HG03439 (cell line): ENCODE measurements around the gene STMN3.

ENCODE experiments used
- ATAC-seq: cut with Tn5 transposase; IDR thresholded peaks from one replicate; pipeline ENCODE4 v1.9.1; 2021; ENCODE audit warnings: mild to moderate bottlenecking, moderate library complexity; ENCODE audit not compliant: unreplicated experiment

Gene STMN3

DNA sequence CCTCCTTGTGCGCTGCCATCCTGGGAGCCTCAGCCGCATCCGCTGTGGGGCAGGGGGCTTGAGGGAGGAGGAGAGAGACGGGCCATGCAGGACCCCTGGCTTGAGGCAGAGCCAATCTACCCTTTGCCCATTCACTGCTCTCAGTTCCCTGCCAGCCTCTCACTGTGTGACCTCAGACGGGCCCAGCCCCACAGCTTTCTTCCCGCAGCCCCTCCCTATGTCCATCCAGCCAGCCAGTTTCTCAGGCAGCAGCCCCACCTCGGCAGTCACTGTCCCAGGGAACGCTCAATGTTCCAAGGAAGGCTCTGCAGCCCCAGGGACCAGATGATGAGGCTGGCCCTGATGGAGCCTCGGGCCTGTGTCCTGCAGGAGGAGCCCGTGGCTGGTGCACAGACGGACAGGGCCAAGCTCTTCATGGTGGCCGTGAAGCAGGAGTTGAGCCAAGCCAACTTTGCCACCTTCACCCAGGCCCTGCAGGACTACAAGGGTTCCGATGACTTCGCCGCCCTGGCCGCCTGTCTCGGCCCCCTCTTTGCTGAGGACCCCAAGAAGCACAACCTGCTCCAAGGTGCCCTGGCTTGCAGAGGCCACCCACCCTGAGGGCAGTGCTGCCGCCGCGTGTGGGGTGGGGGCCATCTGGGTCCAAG is 39.3 kb upstream of the STMN3 start:
- no peak for ATAC-seq

DNA sequence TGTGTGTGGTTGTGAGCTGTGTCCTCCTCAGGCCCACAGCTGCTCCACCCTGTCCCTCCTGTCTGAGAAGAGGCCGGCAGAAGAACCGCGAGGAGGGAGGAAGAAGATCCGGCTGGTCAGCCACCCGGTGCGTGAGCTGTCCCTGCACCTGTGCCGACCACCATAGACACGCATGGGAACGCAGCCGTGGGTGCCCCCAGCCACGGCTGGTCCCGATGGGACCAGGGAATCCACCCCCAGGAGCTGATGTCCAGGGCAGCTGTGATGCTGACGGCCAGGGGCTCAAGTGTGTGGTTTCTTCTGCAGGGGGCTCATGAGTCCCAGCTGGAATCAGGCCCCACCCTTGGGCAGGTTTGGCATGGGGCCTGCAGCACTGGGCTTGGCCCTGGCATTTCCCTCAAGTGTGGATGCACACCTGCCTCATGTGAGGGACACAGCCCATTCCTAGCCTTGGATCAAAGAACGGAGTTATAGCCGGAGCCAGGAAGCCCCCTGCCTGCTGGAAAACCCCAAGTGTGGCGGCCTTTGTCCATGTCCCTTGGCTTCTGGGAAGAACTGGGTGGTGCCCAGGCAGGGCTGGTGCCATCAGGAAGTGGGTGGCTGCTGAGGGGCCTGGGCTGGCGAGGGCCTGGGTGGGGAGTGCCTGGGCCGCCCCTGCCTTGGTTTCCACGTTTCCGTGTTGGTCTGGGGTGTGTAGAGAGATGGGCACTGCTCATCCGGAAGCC is 38.6 kb upstream of the STMN3 start:
- no peak for ATAC-seq

DNA sequence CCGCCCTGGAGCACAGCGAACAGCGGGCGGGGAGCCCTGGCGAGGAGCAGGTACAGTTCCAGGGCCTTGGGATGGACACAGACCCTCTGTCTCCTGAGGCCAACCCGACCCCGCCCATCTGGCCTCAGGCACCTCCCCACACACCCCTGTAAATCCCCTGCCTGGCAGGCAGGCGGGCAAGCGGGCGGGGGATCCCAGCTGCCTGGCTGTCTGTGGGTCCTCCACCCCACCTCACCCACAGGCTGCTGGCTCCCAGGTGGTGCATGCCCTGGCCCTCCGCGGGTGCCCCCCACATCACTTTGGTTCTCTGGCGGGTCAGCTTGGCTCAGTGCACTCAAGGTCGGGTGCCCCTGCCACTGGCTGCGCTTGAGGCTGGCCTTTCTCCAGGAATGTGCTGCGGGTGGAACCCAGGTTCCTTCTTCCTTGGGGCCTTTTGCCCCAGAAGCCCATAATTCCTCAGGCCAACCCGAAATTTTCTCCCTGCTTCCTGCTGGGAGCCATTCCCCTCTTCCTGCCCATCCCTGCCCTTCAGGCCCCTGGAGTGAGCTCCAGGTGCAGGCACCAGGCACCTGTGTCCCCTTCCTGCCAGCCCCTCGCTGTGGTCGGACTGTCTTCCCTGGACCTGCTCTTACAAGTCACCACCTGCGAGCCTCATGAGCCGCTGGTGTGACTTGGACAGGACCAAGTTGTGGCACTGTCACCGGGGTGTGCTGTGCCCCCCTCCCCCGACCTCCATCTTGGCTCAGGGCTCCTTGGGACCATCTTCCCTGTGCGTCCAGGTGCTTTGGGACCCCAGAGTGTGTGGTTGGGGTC is 37.9 kb upstream of the STMN3 start:
- no peak for ATAC-seq

DNA sequence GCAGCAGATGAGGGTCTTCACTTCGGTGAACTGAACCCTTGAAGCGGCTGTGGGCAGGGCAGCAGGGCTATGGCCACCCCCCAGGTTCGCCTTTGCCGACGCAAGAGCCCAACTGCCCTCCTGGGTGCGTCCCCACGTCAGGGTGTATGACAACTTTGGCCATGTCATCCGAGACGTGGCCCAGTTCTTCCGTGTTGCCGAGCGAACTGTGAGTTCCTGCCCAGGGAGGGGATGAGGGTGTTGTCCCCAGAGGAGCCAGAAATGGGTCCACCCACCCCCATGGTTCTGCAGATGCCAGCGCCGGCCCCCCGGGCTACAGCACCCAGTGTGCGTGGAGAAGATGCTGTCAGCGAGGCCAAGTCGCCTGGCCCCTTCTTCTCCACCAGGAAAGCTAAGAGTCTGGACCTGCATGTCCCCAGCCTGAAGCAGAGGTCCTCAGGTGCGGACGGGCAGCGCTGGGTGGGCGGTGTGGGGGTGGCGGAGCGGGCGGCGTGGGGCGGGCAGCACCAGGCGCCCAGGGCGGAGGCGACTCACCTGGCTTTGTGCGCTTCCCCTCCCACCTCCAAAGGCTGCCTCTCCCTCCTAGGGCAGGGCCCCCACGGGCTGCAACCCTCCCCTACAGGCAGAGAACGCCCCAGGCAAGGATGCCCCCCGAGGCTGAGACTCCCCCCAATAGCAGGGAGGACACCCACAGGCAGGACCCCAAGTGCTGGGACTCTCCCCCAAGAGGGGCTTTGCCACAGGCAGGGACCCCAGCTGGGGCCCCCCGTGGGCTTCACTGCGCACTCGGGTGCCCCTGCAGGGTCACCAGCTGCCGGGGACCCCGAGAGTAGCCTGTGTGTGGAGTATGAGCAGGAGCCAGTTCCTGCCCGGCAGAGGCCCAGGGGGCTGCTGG is 37.0 kb upstream of the STMN3 start:
- no peak for ATAC-seq

DNA sequence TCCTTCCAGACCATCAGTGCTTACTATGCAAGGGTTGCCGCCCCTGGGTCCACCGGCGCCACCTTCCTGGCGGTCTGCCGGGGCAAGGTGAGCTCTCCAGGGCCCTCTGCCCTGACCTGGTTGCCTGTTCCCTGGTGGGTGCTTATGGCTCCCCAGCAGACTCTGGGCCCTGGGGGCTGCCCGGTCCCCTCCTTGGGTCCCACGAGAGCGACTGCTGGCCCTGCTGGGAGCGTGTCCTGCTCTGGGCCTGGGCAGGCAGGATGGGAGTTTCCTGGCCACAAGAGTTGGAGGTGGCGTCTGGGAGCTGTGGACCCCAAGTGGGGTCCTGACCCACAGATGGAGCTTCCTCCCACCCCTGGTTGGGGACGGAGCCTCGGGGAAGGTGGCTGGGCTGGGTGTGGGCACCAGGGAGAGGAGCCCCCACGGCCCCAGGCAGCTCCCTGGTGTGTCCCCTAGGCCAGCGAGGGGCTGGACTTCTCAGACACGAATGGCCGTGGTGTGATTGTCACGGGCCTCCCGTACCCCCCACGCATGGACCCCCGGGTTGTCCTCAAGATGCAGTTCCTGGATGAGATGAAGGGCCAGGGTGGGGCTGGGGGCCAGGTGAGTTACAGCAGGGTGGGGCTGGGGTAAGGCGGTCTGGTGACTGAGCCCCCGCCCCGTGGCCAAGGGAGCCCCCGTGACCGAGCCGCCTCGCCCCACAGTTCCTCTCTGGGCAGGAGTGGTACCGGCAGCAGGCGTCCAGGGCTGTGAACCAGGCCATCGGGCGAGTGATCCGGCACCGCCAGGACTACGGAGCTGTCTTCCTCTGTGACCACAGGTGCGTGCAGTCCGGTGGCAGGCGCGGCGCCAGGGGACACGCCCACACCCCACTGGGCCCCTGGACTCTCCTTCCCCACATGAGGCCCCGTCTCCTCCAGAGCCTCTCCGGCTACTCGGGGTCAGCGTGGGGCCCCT is 36.1 kb upstream of the STMN3 start:
- no peak for ATAC-seq

DNA sequence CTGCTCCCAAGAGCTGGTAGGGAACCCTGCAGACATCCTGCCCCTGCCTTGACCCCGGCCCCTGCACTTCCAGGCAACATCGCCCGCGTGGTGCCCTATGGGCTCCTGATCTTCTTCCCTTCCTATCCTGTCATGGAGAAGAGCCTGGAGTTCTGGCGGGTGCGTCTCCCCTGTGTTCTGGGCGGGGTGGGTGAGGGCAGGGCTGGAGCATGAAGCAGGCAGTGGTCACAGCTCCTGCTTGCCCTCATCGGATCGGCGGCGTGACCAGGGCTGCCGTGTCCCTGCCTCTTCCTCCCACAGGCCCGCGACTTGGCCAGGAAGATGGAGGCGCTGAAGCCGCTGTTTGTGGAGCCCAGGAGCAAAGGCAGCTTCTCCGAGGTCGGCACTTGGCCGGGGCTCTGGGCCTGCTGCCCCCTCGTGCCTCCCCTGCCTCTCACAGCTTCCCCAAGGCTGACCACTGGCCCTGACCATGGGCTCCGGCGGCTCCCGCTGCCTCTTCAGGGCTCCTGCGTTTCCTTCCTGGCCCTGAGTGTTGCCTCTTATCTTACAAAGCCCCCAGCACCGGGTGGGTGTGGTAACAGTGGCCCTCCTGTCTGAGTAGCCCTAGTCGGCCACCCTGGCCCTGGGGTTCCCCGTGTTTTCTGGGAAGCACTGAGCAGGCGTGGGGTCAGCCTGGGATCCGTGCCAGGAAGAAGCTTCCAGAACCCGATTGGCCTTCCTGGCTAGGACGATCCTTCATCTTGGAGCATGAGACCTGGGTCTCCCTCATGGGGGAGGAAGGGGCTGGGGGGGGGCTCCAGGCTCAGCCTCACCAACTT is 35.2 kb upstream of the STMN3 start:
- ATAC-seq = no peak

DNA sequence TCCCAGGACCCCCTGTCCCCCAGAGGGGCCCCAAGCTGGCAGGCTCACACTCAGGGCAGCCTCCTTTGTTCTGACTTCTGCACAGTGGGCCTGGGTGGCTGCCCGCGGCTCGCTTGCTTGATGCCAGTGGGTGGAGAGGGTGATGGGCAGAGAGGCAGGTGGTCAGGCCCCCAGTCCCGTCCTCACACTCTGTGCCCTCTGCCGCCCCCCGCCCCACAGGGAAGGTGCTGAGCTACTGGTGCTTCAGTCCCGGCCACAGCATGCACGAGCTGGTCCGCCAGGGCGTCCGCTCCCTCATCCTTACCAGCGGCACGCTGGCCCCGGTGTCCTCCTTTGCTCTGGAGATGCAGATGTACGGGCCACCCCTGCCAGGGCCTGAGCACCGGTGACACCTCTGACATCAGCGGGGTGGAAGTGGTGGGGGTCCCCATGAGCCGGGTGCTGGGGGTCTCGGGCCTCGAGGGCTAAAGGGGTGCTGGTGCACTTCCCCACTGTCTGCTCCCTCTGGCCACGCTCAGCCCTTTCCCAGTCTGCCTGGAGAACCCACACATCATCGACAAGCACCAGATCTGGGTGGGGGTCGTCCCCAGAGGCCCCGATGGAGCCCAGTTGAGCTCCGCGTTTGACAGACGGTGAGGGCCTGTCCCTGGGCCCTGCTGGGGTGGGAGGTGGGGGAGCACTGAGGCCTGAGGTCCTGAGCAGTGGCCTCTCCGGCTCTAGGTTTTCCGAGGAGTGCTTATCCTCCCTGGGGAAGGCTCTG is 34.4 kb upstream of the STMN3 start:
- ATAC-seq = no peak

DNA sequence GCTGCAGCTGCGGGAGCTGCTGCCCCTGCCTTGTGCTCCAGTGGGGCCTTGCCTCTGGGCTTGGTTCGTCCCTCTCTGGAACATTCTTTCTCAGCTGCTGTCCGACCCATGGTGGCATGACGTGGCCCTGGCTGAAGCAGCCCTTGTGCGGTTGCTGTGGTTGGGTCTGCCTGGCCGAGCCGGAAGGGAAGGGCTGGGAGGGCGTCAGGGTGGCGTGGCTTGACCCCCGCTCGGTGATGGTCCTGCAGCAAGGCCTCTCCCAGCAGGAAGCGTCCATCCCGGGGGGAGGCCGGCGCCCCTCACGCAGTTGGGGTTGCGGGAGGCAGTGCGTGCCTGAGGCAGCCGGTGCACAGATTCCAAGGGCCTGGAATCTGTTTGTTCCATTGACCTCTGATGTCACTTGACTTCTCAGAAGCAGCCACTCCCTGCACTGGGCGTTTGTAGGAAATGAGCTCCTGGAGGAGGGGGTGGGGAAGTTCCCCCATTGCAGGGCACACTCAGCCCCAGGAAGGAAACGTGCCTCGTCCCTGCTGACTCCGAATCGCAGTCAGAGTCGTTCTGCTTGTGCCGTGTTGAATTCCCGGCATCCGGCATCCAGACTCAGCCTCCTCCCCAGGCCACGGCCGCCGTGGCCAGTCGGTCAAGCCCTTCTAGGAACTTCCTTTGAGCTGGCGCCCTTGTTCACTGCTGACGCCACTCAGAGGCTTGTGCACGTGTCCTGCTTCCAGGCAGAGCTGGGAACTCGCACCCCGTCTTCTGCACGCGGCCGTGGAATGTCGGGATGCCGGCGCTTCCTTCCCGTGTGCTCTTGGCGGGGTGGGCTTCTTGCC is 33.5 kb upstream of the STMN3 start:
- ATAC-seq = no peak

DNA sequence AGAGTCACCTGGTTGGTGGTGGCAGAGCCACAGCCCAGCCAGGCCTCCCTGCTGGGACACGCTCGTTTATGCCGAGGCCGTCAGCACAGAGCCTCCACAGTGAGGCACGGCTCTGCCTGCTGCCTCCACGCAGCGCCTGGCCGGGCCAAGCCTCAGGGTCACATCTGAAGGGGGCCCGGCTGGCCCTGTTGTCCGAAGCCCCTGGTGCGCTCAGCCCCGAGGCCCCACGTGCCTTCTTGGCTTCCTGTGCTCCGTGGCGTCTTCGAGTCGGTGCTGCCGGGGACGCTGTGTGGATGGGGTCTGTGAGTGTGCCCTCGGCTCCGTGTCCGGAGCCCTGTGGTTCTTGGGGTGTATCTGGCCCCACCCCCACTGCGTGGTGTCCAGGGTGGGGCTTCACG is 32.9 kb upstream of the STMN3 start:
- ATAC-seq = no peak

DNA sequence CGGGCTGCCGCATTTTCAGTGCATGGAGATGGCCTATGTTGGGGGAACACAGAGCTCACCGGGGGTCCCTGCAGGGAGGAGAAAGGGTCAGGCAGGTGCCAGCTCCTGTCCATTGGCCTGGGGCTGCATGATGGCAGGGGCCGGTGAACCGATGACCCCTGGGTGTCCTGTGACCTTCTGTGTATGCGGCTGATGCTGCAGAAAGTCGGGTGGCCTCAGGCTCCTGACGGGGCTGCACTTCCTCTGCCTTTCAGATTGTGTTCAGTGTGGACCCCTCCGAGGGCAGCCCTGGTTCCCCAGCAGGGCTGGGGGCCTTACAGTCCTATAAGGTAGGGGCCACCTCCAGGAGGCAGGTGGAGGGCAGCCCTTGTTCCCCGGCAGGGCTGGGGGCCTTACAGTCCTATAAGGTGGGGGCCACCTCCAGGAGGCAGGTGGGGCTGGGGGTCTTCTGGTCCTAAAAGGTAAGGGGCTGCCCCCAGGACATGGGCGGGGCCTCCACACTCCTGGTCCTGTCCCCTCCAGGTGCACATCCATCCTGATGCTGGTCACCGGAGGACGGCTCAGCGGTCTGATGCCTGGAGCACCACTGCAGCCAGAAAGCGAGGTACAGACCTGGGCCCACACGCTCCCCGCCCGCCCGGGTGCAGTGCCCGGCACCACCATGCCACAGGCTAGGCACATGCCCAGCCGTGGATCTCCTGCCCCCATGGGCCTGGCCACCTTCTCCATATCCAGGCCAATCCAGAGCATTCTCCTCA is 32.2 kb upstream of the STMN3 start:
- no peak for ATAC-seq

DNA sequence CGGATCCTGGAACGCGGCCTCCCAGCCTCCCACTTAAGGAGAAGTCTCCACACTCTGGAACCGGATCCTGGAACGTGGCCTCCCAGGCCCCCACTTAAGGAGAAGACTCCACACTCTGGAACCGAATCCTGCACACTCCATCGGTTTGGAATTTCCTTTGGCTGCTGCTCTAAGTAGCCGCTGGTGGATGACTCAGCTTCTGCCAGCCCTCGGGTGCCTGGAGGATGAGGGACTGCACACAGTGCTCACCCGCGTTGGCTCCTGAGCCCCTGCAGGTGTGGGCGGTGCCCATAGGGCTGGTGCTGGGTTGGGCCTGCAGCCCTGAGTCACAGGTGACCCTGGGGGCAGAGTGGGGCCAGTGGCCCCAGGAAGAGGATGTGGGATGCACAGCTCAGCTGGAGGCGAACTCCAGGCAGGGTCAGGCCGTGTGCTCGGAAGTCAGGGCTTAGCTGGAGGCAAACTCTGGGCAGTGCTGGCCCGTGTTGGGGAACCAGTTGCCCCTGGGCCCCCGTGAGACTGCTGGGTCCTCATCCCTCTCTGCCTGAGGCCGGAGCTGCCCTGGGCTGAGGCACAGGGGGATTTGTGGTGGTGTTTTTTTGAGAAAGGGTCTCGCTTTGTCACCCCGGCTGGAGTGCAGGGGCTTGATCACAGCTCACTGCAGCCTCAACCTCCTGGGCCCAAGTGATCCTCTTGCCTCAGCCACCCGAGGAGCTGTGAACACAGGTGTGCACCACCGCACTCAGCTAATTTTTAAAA is 29.3 kb upstream of the STMN3 start:
- no peak for ATAC-seq

DNA sequence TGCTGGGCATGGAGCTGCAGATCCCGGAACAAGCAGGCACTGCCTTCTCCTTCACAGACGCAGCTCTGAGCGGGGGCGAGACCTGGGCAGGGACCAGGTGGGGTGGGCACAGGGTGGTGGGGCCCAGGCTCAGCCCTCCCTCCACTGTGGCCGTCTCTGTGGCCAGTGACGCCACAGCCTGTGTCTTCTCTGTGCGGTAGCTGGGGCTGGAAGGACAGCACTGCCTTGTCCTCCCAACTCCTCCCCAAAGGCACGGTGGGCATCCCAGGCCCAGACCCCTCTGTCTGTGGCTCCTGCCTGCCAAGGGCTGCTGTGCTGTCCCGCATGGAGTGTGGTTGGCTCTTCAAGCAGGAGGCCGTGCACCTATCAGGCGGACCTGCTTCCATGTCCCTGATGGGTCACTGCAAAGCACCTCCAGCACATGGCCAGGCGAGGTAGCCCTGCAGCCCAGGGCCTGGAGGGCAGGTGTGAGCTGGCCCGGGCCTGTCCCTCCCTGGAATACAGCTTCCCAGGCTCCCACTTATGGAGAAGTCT is 28.5 kb upstream of the STMN3 start:
- ATAC-seq = no peak

DNA sequence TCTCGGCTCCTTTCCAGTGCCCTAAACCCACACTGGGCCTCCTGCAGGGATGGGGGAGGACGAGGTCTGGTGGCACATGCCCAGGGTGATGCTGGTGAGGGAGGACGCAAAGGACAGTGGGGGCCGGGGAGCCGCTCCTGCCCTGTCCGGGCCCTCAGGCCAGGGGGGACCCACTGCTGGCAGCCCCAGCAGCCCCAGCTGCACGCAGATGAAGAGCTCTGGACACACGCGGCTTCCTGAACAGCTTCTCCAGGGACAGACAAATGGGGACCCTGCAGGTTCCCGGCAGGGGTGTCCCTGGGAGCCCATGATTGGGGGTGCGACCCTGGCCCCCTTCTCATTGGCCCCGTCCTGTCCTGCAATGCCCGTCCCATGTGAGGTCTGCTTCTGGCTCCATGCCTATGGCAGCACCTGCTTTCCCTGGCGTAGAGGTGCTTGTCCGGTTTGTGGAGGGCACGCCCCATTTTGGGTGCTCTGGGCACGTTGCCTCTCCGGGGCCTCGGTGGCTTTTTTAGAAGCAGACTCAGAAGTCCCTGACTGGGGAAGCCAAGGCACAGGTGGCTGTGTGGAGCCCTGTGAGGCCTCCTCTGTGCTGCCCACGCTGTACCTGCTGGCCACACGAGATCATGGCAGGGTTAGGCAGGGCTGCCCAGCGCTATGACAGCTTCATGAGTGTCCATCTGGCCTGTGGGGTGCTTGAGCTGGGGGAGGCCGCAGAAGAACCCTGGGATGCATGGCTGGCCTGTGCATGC is 27.8 kb upstream of the STMN3 start:
- no peak for ATAC-seq

DNA sequence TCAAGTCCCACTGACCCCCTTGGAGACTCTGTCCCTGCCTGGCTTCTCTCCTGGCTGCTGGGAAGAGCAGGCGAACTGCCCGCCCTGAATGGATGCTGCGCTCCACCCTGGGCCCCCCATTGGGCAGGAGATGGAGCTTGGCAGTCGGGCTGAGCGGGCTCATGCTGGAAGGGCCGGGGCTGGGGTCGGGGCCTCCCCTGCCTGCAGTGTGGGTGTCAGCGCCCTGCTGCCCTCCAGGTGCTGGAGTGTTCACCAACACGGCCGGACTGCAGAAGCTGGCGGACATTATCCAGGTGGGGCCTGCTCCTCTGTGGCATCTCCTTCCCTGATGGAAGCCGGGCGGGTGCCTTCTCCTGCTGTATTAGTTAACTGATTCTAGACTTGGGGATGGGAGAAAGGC is 27.2 kb upstream of the STMN3 start:
- ATAC-seq = no peak

DNA sequence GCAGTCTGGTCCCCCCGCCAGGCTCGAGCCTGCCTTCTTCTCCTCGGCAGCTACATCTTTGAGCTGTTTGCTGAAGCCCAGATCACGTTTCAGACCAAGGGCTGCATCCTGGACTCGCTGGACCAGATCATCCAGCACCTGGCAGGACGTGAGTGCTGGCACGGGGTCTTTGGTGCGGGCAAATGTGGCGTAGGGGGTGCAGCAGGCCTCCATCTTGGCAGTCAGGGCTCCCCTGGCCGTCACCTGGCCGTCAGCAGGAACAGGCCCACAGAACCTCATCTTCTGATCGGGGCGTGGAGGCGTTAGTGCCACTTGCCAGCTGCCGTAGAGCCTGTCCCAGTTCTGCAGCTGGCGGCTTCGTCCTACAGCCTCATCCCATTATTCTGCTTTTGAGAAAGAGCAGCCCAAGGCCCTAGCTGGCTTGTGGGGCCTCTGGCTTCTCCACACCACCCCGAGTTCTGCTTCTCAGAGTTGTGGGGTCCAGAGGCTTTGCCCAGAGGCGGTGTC is 26.6 kb upstream of the STMN3 start:
- ATAC-seq = no peak
